Skin of body (tissue), 2 donors: ENCODE results near the gene SLC8A3. TPM values are rescaled to one million over a fixed set of nuclear protein-coding genes. Genes with fewer than 3 reads are reported as not detected.
"Not testable (repeated sequence)": the region's sequence is repeated elsewhere in the genome, so short reads cannot be mapped to it uniquely, and the experiment has no call there.

Experiments
- DNase-seq: peaks from one replicate; lab custom pipeline; 2025; lab: John Stamatoyannopoulos, UW
- total RNA-seq: library from RNA; depleted of rRNA; stranded (reverse); fragments of >200 nt; gene quantifications from one replicate; pipeline ENCODE4 v1.2.3, GENCODE V29; 2014

SLC8A3 gene, protein sequence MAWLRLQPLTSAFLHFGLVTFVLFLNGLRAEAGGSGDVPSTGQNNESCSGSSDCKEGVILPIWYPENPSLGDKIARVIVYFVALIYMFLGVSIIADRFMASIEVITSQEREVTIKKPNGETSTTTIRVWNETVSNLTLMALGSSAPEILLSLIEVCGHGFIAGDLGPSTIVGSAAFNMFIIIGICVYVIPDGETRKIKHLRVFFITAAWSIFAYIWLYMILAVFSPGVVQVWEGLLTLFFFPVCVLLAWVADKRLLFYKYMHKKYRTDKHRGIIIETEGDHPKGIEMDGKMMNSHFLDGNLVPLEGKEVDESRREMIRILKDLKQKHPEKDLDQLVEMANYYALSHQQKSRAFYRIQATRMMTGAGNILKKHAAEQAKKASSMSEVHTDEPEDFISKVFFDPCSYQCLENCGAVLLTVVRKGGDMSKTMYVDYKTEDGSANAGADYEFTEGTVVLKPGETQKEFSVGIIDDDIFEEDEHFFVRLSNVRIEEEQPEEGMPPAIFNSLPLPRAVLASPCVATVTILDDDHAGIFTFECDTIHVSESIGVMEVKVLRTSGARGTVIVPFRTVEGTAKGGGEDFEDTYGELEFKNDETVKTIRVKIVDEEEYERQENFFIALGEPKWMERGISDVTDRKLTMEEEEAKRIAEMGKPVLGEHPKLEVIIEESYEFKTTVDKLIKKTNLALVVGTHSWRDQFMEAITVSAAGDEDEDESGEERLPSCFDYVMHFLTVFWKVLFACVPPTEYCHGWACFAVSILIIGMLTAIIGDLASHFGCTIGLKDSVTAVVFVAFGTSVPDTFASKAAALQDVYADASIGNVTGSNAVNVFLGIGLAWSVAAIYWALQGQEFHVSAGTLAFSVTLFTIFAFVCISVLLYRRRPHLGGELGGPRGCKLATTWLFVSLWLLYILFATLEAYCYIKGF
- 3.5 TPM for total RNA-seq

- peak; percentile 10 for DNase-seq
Measured at GRCh38 chr14:70188659-70189455, at the start of gene SLC8A3. Gene SLC8A3 (minus strand): TSS chr14:70188951. CDS start chr14:70168422, 20,529 bp downstream.

GRCh38 chr14:70237710-70238109 is 49.0 kb upstream of the SLC8A3 start:
- DNase-seq = no peak

GRCh38 chr14:70234066-70234950 is 45.6 kb upstream of the SLC8A3 start:
- DNase-seq = no peak

- DNase-seq = not testable (repeated sequence)
Measured at GRCh38 chr14:70231756-70232544, 43.2 kb upstream of the SLC8A3 start.

DNA sequence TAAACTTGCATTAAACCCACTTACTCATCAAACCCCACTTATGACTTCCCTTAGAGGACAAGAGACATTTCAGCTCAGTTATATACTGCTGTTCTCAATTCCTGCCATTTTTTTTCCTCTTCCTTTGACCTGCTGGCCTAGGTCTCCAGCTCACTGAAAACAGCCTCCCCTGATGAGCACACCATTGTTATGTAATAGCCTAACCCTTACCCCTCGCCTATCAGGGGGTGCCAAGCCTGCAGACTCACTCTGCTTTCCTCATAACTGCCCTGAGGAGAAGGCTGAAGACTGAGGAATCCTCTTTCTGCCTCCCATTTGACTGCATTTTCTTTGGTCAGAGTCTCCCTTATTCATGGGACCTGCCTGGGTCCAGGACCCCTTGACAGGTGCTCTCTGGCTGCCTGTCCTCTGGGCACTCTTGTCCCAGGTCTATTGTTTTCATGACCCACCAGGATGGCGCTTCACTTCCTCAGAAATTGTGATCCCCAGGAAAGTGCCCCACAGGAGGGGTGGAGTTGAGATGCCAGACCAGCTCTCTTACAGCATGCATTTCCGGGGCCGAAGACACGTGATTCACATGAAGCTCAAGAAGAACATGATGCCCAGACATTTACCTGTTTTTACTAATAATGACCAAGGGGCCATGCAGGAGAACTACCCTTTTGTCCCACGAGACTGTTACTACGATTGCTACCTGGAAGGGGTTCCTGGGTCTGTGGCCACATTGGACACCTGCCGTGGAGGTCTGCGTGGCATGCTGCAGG is 41.3 kb upstream of the SLC8A3 start:
- DNase-seq = not testable (repeated sequence)

DNA sequence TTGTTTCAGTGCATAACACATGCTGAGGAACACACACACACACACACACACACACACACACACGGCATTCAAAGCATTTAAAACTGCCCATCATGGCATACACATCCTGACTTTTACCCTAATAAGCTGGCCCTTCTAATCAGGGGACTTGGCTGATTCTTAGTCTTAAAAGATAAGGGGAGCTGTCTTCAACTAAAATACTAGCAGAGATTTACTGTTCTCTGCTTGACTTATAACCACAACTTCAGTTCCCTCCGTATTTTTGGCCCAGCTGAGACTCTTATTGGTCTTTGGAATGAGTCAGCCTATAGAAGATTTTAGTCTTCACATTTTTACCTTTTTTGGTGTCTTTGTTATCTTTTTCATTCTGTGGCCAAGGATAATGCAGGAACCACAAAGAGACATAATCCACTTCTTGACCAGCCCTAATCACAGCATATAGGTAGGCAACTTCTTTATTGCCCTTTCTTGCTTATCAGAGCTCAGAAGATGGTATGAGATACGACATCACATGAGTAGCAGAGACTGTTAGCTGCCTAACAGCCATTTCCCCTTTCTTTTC is 25.1 kb upstream of the SLC8A3 start:
- DNase-seq = no peak

DNA sequence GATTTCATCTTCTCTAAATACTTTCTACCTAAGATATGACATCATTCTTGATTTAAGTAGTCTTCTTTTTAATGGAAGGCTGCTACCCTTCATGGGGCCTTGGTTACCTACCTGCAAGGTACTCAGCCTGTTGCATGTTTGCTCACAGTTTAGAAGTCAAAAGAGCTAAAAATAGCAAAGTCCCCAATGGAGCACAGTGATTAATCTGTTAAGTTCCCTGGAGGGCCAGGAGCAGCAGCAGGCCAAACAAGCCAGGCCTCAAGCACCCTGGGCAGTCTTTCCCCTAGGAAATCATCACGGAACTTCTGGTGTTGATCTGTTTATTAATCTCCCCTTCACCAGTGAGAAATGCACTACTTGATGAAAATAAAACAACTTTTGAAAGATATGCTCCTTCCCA is 24.0 kb upstream of the SLC8A3 start:
- no peak for DNase-seq

GRCh38 chr14:70208380-70208779 is 19.6 kb upstream of the SLC8A3 start:
- no peak for DNase-seq

DNA sequence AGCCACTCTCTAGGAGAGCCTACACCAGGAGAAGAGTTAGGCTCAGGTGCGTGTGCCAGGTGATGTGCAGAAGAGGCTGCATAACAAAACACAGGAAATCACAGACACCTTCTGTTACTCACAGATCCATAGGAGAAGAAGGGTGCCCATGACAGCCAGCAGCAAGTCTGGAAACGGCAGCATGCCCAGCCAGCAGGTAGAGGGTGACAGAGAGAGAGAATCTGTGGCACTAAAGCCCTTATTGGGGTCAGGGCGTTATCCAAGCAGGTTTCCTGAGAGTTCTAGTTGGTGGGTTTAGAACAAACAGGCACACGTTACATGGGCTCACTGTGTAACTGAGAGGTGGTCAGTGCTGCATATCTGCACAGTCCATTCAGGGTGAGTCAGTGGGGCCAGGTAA is 14.9 kb upstream of the SLC8A3 start:
- no peak for DNase-seq

- DNase-seq = no peak
Measured at GRCh38 chr14:70201994-70202393, 13.2 kb upstream of the SLC8A3 start.

GRCh38 chr14:70193396-70193795 is 4.6 kb upstream of the SLC8A3 start:
- DNase-seq = no peak

DNA sequence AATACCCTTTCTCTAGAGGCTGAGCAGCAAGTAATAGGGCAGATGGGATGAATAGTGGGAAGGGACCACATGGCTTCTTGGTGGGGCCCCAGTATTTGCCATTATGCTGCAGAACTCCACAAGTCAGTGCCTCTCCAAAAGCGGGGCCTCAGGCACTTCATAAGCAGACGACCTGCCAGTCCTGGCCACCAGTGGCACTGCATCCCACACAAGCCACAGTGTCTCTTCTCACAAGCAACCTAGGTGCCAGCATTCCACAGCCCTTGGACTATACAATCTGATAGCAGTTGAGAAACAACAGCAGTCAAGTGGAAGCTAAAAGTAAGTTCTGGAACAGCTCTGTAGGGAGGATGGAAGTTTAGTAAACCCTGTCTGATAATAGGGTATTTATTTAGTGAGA is 4.2 kb upstream of the SLC8A3 start:
- DNase-seq = no peak

DNA sequence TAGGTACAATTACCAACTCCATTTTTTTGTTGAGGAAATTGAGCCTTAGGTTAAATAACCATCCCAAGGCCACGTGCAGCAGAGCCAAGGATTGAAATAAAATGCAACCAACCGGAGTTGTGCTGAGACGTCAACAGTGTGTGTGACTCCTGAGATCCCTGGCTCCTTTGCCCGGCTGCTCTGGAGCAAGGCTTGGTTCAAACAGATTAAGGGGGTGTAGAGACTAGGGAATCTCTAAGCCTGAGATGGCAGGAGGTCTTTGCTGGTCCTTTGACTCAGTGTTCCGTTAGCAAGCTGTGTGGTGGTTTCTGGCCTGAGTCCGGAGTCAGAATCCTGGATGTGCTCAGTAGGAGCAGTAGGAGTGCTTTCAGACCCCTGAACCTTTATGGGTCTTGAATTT is 1.4 kb upstream of the SLC8A3 start:
- no peak for DNase-seq

DNA sequence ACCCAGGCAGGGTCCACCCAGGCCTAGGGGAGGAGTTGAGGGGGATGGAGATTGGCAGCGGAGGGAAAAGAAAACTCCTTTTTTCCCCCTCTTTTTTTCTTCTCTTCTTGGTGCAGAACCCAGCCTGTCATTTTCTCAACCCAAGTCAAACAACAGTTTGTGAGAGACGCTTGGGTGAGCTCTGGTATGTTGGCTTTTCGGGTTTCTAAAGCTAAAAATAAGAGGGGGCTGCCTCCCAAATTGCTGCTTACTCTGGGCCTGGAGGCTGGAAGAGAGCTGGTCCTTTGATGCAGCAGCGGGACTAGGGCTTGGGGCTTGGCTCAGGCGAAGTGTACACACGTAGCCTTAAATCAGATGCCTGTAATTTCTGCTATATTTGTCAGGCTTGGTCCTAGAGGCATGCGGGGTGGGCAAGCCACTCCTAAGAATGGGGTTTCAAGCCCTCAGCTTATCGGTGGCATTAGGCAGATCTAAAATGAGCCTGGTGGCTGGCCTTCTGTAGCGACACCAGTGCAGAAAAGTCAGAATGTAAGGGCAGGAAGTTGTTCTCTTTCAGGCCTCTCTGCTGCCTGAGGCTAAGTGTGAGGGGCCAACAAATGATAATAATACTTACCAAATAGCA is 816 bp upstream of the SLC8A3 start:
- no peak for DNase-seq

- no peak for DNase-seq
Measured at GRCh38 chr14:70188322-70188658, 461 bp downstream of the SLC8A3 start.

- DNase-seq = no peak
Measured at GRCh38 chr14:70186900-70187451, 1.8 kb downstream of the SLC8A3 start.

DNA sequence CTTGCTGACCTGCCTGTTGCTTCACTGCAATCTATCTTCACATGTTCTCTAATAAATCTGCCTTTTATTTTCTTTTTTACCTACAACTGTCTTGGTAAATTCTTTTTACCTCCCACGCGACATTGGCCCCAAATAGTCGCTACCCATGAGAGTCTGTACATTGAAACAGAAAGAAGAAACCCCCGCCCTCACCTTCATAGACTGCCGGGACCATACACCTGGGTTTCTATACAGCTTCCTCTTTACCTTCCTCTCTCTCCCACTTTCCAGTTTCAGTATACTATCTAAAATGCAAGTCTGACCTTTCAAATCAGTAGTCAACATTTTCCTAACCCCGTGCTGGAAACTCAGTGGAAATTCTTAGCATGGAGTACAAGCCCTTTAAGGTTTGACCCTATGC is 4.8 kb downstream of the SLC8A3 start:
- DNase-seq = no peak

DNA sequence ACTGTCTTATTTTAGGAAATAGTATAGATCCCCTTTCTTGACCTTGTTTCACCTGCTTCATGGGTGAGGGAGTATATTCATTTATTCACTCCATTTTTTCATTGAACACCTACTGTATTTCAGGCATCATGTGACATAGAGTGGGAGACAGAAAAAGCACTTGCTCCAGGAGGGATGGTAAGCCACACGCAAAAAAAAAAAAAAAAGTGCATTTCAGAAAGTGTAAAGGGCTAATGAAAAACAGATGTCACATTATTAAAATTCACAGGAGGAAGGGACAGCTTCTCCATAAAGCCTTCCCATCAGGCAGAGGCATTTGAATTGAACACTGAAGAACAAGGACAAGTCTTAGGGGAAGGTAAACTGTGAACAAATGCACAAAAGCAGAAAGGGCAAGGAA is 7.5 kb downstream of the SLC8A3 start:
- no peak for DNase-seq
